Right lung (tissue), 10 donors: ENCODE results near the gene CAGE1. TPM values are rescaled to one million over a fixed set of nuclear protein-coding genes. Genes with fewer than 3 reads are reported as not detected.

Experiments
- DNase-seq, 2 donors: peaks; one replicate each; pipeline ENCODE4 v3.0.0-alpha.2; 2013
- long read RNA-seq, 8 donors: transcript quantifications; one replicate each; lab custom pipeline, GENCODE V29; 2026
- polyA plus RNA-seq, 5 donors: library from polyadenylated mRNA; unstranded; fragments of 120-200 nt; gene quantifications; one replicate each; pipeline versions ENCODE4 v1.2.1 to v1.2.3, GENCODE V29; 2013; ENCODE audit warnings: inconsistent platforms in 1 of 5, low replicate concordance in 1 of 5; ENCODE audit not compliant: insufficient read length in 5 of 5, insufficient read depth in 1 of 5

CAGE1 gene
- under 1 TPM in 4 of 5 donors, not detected in 1; 0.05 to 0.15 (median 0.10) TPM for polyA plus RNA-seq
- long read RNA-seq, donor 1, partial matches to known transcripts, result 94 of 104 reads
- long read RNA-seq, donor 1, other reads (novel, unspliced or antisense), result 10 of 104 reads
- long read RNA-seq, donor 2, result 0 reads
- long read RNA-seq, donor 3, partial matches to known transcripts, result 17 of 17 reads
- long read RNA-seq, donor 3, other reads (novel, unspliced or antisense), result 0 of 17 reads
- long read RNA-seq, donor 4, partial matches to known transcripts, result 43 of 43 reads
- long read RNA-seq, donor 4, other reads (novel, unspliced or antisense), result 0 of 43 reads
- long read RNA-seq, donor 5, result 0 reads
- long read RNA-seq, donor 6, partial matches to known transcripts, result 69 of 85 reads
- long read RNA-seq, donor 6, other reads (novel, unspliced or antisense), result 16 of 85 reads
- long read RNA-seq, donor 7, partial matches to known transcripts, result 66 of 66 reads
- long read RNA-seq, donor 7, other reads (novel, unspliced or antisense), result 0 of 66 reads
- long read RNA-seq, donor 8, result 0 reads

- peak; percentile 91 to 92 for DNase-seq
These were observed at the start of gene CAGE1, which contains the start of gene RIOK1 for GRCh38 chr6:7389451-7390225. CAGE1 (minus strand) TSS chr6:7389742; CDS start chr6:7387173, 2,569 bp downstream. RIOK1 (plus strand) TSS chr6:7389808; CDS start chr6:7390003, 195 bp downstream.

DNA sequence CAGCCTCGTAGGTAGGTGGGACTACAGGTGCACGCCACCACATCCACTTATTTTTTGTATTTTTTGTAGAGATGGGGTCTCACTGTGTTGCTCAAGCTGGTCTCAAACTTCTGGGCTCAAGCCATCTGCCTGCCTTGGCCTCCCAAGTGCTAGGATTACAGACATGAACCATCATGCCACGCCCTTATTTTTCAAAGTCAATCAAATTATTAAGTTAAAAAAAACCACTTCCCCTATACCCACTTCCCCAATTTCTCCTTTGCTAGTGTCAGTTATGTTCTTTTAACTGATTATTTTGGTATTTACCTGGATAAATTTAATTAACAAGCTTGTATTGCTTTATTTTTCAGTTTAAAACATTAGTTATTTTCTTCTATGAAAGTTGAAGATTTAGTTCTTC is 49.7 kb upstream of the CAGE1 start:
- no peak for DNase-seq

- no peak for DNase-seq
These were observed 48.5 kb upstream of the CAGE1 start for GRCh38 chr6:7438011-7438410.

DNA sequence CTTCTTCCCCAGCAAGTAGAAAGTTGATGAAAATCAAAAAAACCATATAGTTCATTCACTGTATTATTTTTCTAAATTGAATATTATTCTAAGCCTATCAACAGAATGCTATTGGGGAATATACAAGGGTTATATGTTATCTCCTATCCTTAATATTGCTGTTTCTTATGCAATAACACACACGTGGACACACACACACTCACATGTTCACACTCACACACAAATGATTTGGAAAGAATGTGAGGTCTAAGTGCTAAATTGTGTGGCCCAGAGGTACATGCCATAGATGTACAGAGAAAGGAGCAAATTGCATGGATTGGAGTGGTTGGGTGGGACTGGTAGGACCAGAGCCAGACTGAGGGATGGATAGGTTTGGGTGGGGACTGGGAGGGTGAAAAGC is 45.1 kb upstream of the CAGE1 start:
- DNase-seq, result no peak

DNA sequence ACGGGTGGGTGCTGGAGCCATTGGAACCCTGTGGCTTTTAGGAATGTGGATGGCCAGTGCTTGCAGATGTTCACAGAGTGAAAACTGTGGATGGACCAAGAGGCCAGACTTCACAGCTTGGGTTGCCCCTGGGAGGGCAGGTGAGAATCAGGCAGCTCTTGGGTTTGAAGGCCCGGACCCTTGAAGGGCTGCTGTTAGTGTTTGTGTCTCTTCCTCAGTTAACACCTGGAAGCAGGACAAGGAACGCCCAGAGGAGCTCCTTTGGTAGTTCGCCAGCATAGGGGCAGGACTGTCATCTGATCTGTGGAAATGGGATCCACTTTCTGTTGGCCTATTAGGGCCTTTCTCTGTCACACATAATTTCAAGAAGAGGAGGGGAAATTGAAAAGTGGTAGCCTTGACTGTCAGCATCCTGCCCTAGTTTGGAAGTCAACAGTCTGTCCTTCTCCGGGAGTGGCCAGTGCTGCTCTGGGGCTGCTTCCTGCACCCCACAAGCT is 43.6 kb upstream of the CAGE1 start:
- no peak for DNase-seq

- no peak for DNase-seq
These were observed 43.0 kb upstream of the CAGE1 start for GRCh38 chr6:7432391-7433120.

GRCh38 chr6:7431674-7432390 is 42.3 kb upstream of the CAGE1 start:
- DNase-seq, result peak in 1 of 2 donors; percentile 18

DNA sequence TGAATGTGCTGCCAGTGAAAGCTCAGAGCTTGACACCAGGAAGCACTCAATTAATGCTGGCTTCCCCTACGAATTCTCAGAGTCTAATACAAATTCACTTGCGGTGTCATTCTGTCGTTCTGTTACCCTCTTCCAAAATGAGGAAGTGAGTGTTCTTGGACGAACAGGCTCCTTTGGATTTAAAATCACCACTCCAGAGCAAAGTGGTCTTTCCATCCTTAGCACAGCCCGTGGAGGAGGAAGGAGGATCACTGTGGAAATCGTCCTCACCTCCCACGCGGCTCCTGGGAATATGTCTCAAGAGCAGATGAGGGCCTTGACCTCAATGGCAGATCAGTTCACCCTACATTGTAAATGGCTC is 41.8 kb upstream of the CAGE1 start:
- no peak for DNase-seq

DNA sequence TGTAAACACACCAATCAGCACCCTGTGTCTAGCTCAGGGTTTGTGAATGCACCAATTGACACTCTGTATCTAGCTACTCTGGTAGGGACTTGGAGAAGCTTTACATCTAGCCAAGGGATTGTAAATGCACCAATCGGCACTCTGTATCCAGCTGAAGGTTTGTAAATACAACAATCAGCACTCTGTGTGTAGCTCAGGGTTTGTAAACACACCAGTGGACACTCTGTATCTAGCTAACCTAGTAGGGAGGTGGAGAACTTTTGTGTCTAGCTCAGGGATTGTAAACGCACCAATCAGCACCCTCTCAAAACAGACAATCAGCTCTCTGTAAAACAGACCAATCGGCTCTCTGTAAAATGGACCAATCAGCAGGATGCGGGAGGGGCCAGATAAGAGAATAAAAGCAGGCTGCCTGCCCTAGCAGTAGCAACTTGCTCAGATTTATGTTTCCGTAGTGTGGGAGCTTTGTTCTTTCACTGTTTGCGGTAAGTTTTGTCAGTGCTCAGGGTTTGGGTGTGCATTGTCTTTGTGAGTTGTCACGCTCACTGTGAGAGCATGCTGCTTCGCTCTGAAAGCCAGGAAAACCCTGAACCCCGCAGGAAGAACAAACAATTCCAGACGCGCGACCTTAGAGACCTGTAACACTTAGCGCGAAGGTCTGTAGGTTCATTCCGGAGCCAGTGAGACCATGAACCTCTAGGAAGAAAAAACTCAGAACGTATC is 37.1 kb upstream of the CAGE1 start:
- no peak for DNase-seq

DNA sequence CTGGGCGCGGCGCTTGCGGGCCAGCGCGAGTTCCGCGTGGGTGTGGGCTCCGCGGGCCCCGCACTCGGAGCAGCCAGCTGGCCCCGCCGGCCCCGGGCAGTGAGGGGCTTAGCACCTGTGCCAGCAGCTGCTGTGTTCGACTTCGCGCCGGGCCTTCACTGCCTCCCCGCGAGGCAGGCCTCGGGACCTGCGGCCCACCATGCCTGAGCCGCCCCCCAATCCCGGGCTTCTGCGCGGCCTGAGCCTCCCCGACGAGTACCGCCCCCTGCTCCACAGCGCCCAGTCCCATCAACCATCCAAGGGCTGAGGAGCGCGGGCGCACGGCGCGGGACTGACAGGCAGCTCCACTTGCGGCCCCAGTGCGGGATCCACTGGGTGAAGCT is 36.3 kb upstream of the CAGE1 start:
- DNase-seq, result no peak

DNA sequence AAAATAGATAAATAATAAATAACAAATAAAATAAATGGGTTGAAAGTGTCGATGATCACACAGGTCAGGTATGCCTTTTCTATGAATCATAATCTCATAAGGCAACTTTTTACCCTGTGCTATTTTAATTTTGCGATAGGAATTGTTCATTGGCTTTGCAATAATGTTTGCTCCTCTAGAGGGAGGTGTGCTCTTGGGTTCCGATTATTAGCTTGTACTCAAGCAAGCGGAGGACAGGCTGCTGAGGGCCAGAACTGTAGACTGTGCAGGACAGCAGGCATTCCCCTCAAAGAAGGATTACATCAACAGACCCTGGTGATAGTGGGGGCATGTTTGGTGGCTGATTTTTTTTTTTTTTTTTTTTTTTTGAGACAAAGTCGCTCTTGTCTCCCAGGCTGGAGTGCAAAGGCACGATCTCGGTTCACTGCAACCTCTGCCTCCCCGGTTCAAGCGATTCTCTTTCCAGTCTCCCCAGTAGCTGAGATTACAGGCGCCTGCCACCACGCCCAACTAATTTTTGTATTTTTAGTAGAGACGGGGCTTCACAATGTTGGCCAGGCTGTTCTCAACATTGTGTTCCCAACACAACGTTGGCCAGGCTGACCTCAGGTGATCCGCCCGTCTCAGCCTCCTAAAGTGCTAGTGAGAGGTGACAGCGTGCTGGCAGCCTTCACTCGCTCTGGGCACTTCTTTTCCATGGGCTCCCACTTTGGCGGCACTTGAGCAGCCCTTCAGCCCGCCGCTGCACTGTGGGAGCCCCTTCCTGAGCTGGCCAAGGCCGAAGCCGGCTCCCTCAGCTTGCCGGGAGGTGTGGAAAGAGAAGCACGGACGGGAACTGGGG is 35.6 kb upstream of the CAGE1 start:
- no peak for DNase-seq

DNA sequence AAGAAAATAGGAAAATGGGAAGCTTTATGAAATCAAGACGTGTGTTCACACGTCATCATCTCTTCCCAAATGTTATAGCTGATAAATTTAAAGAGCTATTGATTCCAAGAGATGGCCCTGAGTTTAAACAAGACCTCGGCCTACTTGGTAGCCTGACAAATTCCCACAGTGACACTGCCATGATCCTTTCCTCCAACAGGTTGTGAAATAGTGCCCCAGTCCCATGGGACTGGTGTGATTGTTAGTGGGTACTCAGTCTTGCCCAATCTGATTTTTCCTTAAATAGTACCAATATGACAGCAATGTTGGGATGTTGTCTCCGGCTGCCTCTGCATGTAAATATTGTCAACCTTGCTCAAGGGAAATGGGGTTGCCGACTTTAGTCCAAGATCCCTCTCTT is 34.5 kb upstream of the CAGE1 start:
- DNase-seq, result no peak

DNA sequence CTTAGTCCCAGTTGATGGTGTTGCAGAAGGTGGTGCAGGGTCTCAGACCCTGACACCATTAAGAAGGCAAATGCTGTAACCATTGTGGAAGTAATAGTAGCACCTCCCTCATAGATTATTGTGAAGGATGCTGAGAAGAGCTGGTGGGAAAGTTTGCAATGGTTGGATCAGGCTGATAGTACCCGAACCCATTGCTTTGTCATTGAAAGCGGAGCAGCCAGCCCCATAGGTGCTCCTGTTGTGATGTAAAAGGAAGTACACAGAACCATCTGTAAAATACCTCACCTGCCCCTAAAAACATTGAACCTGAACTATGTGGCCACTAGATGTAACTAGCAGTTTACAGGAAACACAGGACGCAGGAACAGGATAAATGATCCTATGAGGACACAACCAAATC is 31.5 kb upstream of the CAGE1 start:
- no peak for DNase-seq

- peak in 1 of 2 donors; percentile 28 for DNase-seq
These were observed 29.5 kb upstream of the CAGE1 start for GRCh38 chr6:7419065-7419464.

DNA sequence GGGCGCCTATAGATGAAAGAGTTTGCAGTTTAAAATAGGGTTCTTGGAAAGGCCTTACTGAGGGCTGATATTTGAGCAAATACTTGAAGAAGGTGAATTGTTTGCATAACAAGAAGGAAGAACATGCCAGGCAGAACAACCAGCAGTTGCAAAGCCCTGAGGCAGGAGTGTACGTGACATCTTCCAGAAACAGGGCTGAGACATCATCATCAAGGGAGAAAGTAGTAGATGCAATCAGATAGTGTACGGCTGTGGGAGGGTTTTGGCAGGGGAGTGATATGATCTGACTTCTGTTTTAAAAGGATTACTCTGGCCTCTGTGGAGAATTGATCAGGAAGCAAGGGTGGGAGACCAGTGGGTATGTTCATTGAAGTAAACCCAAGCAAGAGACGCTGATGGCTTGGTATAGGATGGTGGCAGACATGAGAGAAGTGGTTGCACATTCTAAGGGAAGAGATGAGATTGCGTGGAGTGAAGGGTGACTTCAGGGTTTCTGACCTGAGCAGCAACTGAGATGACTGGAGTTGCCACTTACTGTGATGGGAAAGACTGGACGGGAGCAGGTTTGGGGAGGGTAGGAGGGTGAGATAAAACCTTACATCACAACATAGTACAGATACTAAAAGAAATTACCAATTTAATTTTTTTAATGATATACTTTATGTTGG is 28.8 kb upstream of the CAGE1 start:
- DNase-seq, result no peak

DNA sequence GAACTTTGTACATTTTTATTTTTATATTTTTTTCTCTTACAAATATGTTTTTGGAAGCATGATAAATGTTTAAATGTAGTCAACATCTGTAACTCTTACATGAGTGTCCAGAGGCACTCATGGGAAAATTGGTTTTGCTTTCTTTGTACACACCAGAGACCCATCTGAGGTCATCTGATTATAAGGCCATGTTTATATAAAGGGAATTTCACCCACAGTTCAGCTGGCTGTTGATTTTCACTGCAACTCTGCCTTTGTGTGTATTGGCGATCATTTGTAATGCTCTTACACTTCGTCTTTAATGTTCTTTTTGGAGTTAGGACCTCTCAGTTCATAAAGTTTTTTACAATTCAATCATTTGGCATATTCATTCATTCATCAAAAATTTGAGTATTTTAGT is 28.1 kb upstream of the CAGE1 start:
- no peak for DNase-seq

DNA sequence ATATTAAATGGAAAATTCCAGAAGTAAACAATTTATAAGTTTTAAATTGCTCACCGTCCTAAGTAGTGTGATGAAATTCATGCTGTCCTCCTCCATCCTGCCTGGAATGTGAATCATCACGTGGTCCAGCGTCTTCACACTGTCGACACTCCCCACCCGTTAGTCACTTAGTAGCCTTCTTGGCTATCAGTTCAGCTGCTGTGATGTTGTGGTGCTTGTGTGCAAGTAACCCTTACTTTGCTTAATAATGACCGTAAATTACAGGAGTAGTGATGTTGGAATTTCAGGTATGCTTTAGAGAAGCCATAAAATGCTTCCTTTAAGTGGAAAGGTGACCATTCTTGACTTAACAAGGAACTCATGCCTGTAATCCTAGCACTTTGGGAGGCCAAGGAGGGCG is 25.3 kb upstream of the CAGE1 start:
- no peak for DNase-seq

DNA sequence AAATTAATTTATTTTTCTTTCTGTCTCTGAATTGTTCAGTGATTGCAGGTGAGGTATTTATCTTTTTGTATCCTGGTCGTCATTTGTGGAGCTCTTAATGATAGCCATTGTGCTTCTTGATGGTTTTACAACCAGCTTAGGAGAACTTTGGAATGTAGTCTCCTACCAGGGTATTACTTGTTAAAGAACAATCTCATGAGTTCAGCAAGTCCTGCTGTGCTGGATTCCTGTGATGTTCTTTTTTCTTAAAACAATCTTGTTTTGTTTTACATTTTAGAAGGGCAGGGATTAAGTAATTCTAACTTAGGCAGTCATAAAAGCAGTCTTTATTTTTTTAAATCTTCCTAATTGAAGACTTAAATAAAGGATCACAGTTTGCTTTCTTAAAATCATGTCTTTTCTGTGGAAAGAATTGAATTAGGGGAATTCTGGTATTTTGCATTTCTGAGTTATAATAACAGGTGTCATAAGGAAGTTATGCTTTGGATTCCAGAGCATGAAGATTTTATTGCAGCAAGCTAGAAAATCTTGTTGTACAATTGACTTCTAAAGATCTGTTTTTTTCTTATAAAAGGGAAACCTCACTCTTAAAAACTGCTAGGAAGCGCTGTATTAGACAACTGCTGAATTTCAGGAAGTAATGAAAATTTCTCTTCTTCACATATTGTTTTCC is 23.7 kb upstream of the CAGE1 start:
- no peak for DNase-seq
